WERI-Rb-1 (cell line): ENCODE measurements around the gene ENOX1.

Experiments used
- DNase-seq: peaks from one replicate; pipeline ENCODE4 v3.0.0-alpha.2; 2020
- H3K27ac ChIP-seq: fragments of 250-450 bp; sonication (Bioruptor Pico); 2 replicates; pipeline ENCODE4 v1.5.1; 2020; ENCODE audit warnings: mild to moderate bottlenecking, moderate library complexity
- H3K27me3 ChIP-seq: fragments of 250-450 bp; sonication (Bioruptor Pico); 2 replicates; pipeline ENCODE4 v1.5.1; 2021; ENCODE audit warnings: mild to moderate bottlenecking, low read depth, moderate library complexity; ENCODE audit not compliant: insufficient read depth, severe bottlenecking
- H3K36me3 ChIP-seq: fragments of 250-450 bp; sonication (Bioruptor Pico); 2 replicates; pipeline ENCODE4 v1.5.1; 2020; ENCODE audit warnings: mild to moderate bottlenecking, moderate library complexity
- H3K4me3 ChIP-seq: 2 replicates; pipeline ENCODE4 v1.5.1; 2011; ENCODE audit warnings: low read depth, mild to moderate bottlenecking, control low read depth, low read length
- H3K9me3 ChIP-seq: fragments of 250-450 bp; sonication (Bioruptor Pico); 2 replicates; pipeline ENCODE4 v1.5.1; 2021; ENCODE audit warnings: mild to moderate bottlenecking, moderate library complexity; ENCODE audit not compliant: severe bottlenecking
- TF ChIP-seq, protein P1 (sequence below): IDR thresholded peaks from 2 replicates; pipeline ENCODE4 v1.5.1; 2011; ENCODE audit warnings: low read depth, mild to moderate bottlenecking, control low read depth, inconsistent platforms, low read length

ENOX1 gene

DNA sequence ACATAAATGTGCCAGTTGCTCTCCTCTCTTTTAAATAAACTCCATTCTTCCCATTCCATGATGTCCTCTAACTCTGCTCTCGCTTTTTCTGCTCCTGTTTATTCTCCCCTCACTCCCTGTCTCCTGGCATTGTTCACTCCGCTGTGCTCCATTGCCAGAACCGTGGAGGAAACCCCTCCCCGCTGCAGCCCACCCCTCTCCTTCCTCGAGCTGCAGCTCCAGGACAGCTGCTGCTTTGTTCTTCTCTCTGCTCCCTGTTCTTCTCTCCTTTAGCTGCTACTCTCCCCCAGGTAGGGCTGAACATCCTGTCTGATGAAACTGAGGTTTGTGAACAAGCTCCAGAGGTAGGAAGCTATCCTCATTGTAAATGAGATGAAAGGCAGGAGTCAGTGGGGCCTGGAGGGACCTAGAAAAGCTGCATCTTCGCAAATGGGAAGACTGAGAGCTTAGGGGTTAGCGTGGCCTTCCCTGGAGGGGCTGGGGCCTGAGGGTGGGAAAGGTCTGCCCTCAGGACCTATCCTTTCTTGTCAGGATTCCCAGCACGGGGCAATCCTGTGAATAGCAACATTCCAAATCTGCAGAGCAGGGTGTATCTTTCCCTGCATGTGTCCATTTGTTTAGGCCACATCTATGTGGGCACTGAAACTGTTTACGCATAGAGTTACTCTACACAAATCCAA lies 519.7 kb downstream of the ENOX1 start:
- Histone ChIP-seq H3K27ac (no peak overlapping the region), H3K27me3 (no peaks in the 10 kb centered on the region), H3K9me3 (no peaks in the 10 kb centered on the region), H3K4me3 (no peak overlapping the region), H3K36me3 (no peaks in the 10 kb centered on the region)
- DNase-seq = no peak
- TF ChIP-seq, protein P1, sequence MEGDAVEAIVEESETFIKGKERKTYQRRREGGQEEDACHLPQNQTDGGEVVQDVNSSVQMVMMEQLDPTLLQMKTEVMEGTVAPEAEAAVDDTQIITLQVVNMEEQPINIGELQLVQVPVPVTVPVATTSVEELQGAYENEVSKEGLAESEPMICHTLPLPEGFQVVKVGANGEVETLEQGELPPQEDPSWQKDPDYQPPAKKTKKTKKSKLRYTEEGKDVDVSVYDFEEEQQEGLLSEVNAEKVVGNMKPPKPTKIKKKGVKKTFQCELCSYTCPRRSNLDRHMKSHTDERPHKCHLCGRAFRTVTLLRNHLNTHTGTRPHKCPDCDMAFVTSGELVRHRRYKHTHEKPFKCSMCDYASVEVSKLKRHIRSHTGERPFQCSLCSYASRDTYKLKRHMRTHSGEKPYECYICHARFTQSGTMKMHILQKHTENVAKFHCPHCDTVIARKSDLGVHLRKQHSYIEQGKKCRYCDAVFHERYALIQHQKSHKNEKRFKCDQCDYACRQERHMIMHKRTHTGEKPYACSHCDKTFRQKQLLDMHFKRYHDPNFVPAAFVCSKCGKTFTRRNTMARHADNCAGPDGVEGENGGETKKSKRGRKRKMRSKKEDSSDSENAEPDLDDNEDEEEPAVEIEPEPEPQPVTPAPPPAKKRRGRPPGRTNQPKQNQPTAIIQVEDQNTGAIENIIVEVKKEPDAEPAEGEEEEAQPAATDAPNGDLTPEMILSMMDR = no peak

DNA sequence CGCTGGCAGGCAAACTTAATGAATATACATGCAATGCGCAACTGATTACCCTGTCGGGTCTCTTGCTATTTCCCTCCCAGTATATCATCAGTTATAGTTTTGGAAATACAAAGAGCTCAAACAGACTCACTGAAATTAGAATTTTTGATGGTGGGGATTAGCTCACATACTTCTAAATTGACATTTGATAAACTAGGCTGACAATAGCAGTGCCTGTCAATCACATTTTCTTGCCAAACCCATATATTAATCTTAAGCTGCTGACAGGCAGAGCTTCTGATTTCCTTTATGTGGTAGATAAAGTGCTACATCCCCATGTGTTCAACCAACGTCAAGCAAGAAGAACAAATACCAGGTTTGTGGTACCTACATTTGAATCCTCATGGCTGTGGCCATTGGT lies 521.7 kb downstream of the ENOX1 start:
- TF ChIP-seq, protein P1 = no peak
- no peak overlapping the region for H3K4me3 ChIP-seq
- no peaks in the 10 kb centered on the region for H3K9me3 ChIP-seq
- H3K27ac ChIP-seq = no peak overlapping the region
- H3K36me3 ChIP-seq = no peaks in the 10 kb centered on the region
- DNase-seq = no peak
- no peaks in the 10 kb centered on the region for H3K27me3 ChIP-seq

DNA sequence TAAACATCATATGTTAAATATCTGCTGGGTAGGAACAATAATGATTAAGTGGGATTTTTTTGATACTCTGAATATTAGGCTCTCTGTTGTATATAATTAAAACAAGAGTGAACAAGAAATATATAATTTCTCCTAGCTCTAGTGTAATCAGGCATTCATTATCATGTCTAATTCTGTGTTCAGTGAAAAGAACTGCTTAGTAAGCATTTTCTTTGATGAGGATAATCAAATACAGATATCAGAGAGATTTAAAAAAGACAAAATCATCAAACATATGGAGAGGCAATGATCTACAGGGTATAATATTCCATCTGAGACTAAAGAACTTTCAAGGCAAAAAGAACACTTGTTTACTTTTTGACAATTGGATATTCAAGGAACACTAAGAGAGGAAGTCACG lies 522.3 kb downstream of the ENOX1 start:
- H3K9me3 ChIP-seq = no peaks in the 10 kb centered on the region
- TF ChIP-seq, protein P1 = no peak
- H3K27ac ChIP-seq = no peak overlapping the region
- H3K36me3 ChIP-seq = no peaks in the 10 kb centered on the region
- no peak overlapping the region for H3K4me3 ChIP-seq
- H3K27me3 ChIP-seq = no peaks in the 10 kb centered on the region
- no peak for DNase-seq

DNA sequence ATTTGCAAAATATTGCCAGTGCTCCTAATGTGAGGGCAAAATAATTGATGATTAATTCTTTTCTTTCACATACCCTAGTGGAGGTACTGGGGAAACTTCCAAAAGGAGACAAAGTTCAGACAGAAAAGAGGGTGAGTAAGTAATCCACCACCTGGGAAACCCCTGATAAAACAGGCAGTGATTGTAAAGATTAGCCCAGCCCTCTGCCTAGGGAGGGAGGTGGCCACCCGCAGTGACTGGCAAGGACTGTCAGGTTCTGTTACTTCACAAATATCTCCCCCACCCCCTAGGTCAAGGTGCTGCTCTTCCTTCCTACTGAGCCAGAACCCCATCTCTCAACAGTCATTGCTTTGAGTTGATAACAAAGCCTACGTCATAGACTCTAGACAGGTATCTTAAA lies 523.7 kb downstream of the ENOX1 start:
- TF ChIP-seq, protein P1 = no peak
- no peaks in the 10 kb centered on the region for H3K36me3 ChIP-seq
- no peaks in the 10 kb centered on the region for H3K27me3 ChIP-seq
- H3K4me3 ChIP-seq = no peak overlapping the region
- H3K27ac ChIP-seq = no peak overlapping the region
- no peak for DNase-seq
- no peaks in the 10 kb centered on the region for H3K9me3 ChIP-seq

DNA sequence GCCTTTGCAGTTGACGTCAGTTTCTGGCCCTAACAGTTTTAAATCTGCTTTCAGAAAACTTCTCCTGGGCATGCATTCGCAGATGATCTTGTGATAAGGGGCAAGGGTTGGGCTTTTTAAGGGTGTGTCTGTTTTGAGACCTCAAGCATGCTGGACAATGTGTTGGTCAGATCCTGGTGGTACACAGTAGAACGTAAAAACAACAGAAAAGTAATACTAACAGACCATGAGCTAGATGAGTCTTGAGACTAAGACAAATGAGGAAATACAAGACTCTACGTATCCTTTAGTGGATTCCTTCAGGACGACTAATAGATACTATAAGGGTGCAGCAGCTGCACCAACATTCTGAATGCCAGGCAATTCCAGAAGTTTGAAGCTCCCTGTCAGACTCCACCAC lies 525.8 kb downstream of the ENOX1 start:
- Histone ChIP-seq H3K27ac (no peak overlapping the region), H3K36me3 (no peaks in the 10 kb centered on the region), H3K4me3 (no peak overlapping the region), H3K9me3 (no peaks in the 10 kb centered on the region), H3K27me3 (no peaks in the 10 kb centered on the region)
- TF ChIP-seq, protein P1 = no peak
- DNase-seq = no peak

DNA sequence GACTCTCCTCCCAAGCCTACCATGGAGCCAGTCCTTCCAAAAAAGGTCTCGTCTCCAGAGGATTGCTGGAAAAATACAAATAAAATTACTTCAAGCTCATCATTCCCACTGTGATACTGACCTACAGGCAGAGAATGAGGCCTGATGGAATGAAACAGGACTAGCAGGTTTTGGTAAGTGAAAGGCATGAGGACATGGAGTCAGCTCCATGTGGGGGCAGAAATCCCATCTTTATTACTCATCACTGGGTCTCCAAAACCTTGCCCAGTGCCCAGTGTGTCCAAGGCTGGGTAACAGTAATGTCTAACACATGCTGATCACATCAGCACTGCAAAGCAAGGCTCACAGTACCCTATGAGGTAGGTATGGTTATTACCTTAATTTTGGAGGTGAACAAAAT lies 528.0 kb downstream of the ENOX1 start:
- TF ChIP-seq, protein P1 = no peak
- Histone ChIP-seq H3K9me3 (no peaks in the 10 kb centered on the region), H3K27ac (no peak overlapping the region), H3K36me3 (no peaks in the 10 kb centered on the region), H3K27me3 (no peaks in the 10 kb centered on the region), H3K4me3 (no peak overlapping the region)
- no peak for DNase-seq
